ENCODE results near the gene DLEC1.

Gene DLEC1

DNA sequence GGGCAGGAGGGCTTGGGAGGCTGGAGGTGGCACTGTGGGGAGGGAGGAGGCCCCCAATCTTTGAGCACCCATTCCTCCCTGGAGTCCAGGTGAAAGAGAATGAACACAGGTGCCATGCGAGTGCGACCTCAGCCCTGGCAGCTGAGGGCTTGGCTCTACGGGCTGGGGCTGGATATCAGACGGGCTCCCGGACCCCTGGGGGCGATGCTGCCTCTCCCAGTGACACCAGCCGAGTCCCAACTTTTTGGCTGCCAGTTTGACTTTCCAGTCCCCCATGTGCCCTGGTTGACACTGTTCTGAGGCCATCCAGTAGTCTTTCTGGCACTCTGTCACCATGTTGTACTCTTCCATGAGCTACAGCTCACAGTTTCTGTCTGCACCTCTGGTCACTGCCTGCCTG, 47.2 kb upstream of the DLEC1 start:
- Histone ChIP-seq H3K36me3 (ENCODE audit: control insufficient read depth, insufficient read depth, low read length) (no peaks in the 10 kb centered on the region), H3K9ac (no peak overlapping the region), H3K79me2 (no peaks in the 10 kb centered on the region), H3K4me2 (ENCODE audit: low read length) (no peak overlapping the region), H2AFZ (no peak overlapping the region), H3K27ac (no peak overlapping the region), H3K9me3 (ENCODE audit: control insufficient read depth, low read length) (no peaks in the 10 kb centered on the region), H3K27me3 (ENCODE audit: control insufficient read depth, insufficient read depth, low read length) (no peaks in the 10 kb centered on the region), H3K4me1 (no peaks in the 10 kb centered on the region), H3K4me3 (ENCODE audit: low read depth, low read length) (no peak overlapping the region)
- TF ChIP-seq, protein P1, sequence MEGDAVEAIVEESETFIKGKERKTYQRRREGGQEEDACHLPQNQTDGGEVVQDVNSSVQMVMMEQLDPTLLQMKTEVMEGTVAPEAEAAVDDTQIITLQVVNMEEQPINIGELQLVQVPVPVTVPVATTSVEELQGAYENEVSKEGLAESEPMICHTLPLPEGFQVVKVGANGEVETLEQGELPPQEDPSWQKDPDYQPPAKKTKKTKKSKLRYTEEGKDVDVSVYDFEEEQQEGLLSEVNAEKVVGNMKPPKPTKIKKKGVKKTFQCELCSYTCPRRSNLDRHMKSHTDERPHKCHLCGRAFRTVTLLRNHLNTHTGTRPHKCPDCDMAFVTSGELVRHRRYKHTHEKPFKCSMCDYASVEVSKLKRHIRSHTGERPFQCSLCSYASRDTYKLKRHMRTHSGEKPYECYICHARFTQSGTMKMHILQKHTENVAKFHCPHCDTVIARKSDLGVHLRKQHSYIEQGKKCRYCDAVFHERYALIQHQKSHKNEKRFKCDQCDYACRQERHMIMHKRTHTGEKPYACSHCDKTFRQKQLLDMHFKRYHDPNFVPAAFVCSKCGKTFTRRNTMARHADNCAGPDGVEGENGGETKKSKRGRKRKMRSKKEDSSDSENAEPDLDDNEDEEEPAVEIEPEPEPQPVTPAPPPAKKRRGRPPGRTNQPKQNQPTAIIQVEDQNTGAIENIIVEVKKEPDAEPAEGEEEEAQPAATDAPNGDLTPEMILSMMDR (IDR thresholded peaks at IDR 0.05) = no peak

DNA sequence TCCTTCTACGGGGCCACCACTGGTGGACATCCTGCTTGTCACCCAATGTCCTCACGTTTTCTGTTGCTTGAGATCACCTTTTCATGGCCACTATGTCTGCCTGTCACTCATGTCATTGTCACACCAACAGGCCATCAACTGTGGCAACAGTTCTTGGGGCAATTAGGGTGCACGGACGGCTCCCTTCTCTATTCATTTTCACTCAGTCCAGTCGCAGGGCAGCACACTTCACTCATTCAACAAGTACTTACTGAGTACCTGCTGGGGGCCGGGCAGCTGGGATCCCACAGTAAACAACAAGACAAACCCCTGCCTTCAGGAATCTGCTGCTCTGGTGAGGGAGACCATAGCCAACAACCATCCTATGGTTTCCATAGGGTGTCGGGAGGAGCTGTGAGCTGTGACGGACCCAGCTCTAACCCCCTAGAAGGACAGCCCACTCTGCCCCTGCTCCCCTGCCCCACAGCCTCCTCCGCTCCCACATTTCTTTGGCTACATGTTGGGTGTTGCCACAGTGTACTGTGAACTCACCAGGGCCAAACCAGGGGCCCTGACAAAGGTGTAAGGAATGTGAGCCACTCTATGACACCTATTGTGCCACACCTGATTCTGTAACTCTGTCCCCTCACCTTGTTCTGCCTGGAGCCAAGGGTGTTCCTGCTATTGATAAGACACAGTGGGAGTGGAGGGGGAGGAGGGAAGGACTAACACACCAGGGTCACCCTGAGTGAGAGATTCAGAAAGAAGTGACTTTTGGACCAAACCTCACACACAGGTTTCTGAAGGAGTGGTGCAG, 46.5 kb upstream of the DLEC1 start:
- H3K4me2 ChIP-seq (ENCODE audit: low read length) = no peak overlapping the region
- no peaks in the 10 kb centered on the region for H3K79me2 ChIP-seq
- no peaks in the 10 kb centered on the region for H3K4me1 ChIP-seq
- H2AFZ ChIP-seq = no peak overlapping the region
- H3K9me3 ChIP-seq (ENCODE audit: control insufficient read depth, low read length) = no peaks in the 10 kb centered on the region
- H3K4me3 ChIP-seq (ENCODE audit: low read depth, low read length) = no peak overlapping the region
- H3K36me3 ChIP-seq (ENCODE audit: control insufficient read depth, insufficient read depth, low read length) = no peaks in the 10 kb centered on the region
- TF ChIP-seq, protein P1 (IDR thresholded peaks at IDR 0.05) = no peak
- no peak overlapping the region for H3K27ac ChIP-seq
- H3K27me3 ChIP-seq (ENCODE audit: control insufficient read depth, insufficient read depth, low read length) = no peaks in the 10 kb centered on the region
- H3K9ac ChIP-seq = no peak overlapping the region

DNA sequence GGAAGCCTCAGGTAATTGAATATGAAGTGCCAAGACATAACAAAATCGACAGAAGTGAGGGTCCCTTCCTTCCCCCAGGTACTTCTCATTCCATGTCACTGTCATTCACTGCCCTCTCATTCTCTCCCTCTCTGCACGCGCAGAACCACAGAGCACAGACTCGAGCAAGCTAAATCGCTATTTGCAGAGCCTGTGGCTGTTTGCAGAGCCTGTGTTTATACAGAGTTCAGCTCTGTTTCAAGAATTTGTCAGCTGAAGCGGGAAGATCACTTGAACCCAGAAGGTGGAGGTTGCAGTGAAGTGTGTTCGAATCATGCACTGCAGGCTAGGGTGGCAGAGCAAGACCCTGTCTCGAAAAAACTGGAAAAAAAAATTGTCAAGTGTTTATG, 45.9 kb upstream of the DLEC1 start:
- TF ChIP-seq, protein P1 (IDR thresholded peaks at IDR 0.05) = no peak
- H3K9ac ChIP-seq = no peak overlapping the region
- no peaks in the 10 kb centered on the region for H3K4me1 ChIP-seq
- no peaks in the 10 kb centered on the region for H3K36me3 ChIP-seq (ENCODE audit: control insufficient read depth, insufficient read depth, low read length)
- no peaks in the 10 kb centered on the region for H3K79me2 ChIP-seq
- H3K4me3 ChIP-seq (ENCODE audit: low read depth, low read length) = no peak overlapping the region
- no peak overlapping the region for H3K27ac ChIP-seq
- H3K4me2 ChIP-seq (ENCODE audit: low read length) = no peak overlapping the region
- no peaks in the 10 kb centered on the region for H3K9me3 ChIP-seq (ENCODE audit: control insufficient read depth, low read length)
- H2AFZ ChIP-seq = no peak overlapping the region
- H3K27me3 ChIP-seq (ENCODE audit: control insufficient read depth, insufficient read depth, low read length) = no peaks in the 10 kb centered on the region

DNA sequence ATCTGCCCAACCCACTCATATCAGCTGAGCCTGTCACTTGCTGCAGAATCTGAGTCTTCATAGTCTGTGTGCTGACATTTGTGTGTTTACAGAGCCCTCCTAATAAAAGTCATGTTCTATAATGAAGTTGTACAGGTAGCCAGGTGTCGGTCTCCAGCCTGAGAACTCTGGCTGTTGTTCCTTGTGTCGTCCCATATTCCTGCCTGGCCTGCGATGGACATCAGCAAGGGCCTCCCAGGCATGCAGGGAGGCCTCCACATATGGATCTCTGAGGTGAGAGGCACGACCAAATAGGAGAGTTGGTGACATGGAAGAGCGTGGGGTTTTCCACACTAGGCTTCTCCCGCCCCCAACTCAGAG, 45.6 kb upstream of the DLEC1 start:
- H3K36me3 ChIP-seq (ENCODE audit: control insufficient read depth, insufficient read depth, low read length) = no peaks in the 10 kb centered on the region

More for the DNA sequence above, 45.6 kb upstream of the DLEC1 start:
- Histone ChIP-seq H3K9ac (no peak overlapping the region), H3K79me2 (no peaks in the 10 kb centered on the region), H3K4me3 (ENCODE audit: low read depth, low read length) (no peak overlapping the region), H3K9me3 (ENCODE audit: control insufficient read depth, low read length) (no peaks in the 10 kb centered on the region), H3K27me3 (ENCODE audit: control insufficient read depth, insufficient read depth, low read length) (no peaks in the 10 kb centered on the region), H3K4me2 (ENCODE audit: low read length) (peak overlapping the region; percentile 0), H3K4me1 (no peaks in the 10 kb centered on the region), H2AFZ (peak overlapping the region; percentile 99), H3K27ac (peak overlapping the region; percentile 22)
- TF ChIP-seq, protein P1 (IDR thresholded peaks at IDR 0.05) = no peak
